HEK293T (cell line): ENCODE data around the gene LONP2.

Experiments used
- CTCF ChIA-PET: fragments of 350-600 bp; formaldehyde crosslinking; extraction: SDS; loops from one replicate; lab custom pipeline; 2021; ENCODE audit warnings: antibody characterized with exemption, inconsistent platforms; lab: Yijun Ruan, JAX
- POLR2A ChIA-PET: fragments of 350-600 bp; formaldehyde crosslinking; extraction: SDS; loops from one replicate; lab custom pipeline; 2020; ENCODE audit warnings: antibody characterized with exemption, inconsistent platforms; lab: Yijun Ruan, JAX
- DNase-seq: peaks from one replicate; pipeline ENCODE4 v3.0.0; 2012; ENCODE audit warnings: mixed read lengths; ENCODE audit errors: extremely low spot score
- ARNT ChIP-seq: fragments of 450-650 bp; IDR thresholded peaks from 2 replicates; pipeline ENCODE4 v1.6.1; 2017; ENCODE audit warnings: mild to moderate bottlenecking
- BHLHE40 ChIP-seq: fragments of 450-650 bp; IDR thresholded peaks from 2 replicates; pipeline ENCODE4 v1.6.1; 2016; ENCODE audit warnings: mild to moderate bottlenecking, moderate library complexity, borderline replicate concordance
- CTBP1 ChIP-seq: fragments of 450-650 bp; IDR thresholded peaks from 2 replicates; pipeline ENCODE4 v1.6.1; 2016; ENCODE audit warnings: borderline replicate concordance
- ELF4 ChIP-seq: fragments of 450-650 bp; IDR thresholded peaks from 2 replicates; pipeline ENCODE4 v1.6.1; 2017; ENCODE audit warnings: antibody characterized with exemption
- FOXA1 ChIP-seq: fragments of 450-650 bp; IDR thresholded peaks from 2 replicates; pipeline ENCODE4 v1.6.1; 2016; ENCODE audit warnings: mild to moderate bottlenecking
- FOXK2 ChIP-seq: fragments of 450-650 bp; IDR thresholded peaks from 2 replicates; pipeline ENCODE4 v1.6.1; 2016; ENCODE audit warnings: mild to moderate bottlenecking
- FOXM1 ChIP-seq: fragments of 450-650 bp; IDR thresholded peaks from 2 replicates; pipeline ENCODE4 v1.6.1; 2017; ENCODE audit warnings: mild to moderate bottlenecking, borderline replicate concordance
- HDGF ChIP-seq: fragments of 450-650 bp; IDR thresholded peaks from 2 replicates; pipeline ENCODE4 v1.6.1; 2017; ENCODE audit warnings: antibody characterized with exemption, borderline replicate concordance
- L3MBTL2 ChIP-seq: fragments of 450-650 bp; conservative IDR thresholded peaks from 2 replicates; pipeline ENCODE4 v1.6.1; 2016; ENCODE audit warnings: mild to moderate bottlenecking
- LEF1 ChIP-seq: fragments of 450-650 bp; IDR thresholded peaks from 2 replicates; pipeline ENCODE4 v1.6.1; 2017; ENCODE audit warnings: mild to moderate bottlenecking, borderline replicate concordance
- NFRKB ChIP-seq: fragments of 450-650 bp; IDR thresholded peaks from 2 replicates; pipeline ENCODE4 v1.6.1; 2016; ENCODE audit warnings: mild to moderate bottlenecking, moderate library complexity
- SP1 ChIP-seq: fragments of 450-650 bp; IDR thresholded peaks from 2 replicates; pipeline ENCODE4 v1.6.1; 2017
- SUZ12 ChIP-seq: fragments of 450-650 bp; IDR thresholded peaks from 2 replicates; pipeline ENCODE4 v1.6.1; 2016; ENCODE audit warnings: mild to moderate bottlenecking
- TARDBP ChIP-seq: fragments of 450-650 bp; IDR thresholded peaks from 2 replicates; pipeline ENCODE4 v1.6.1; 2016
- ZNF384 ChIP-seq: fragments of 450-650 bp; IDR thresholded peaks from 2 replicates; pipeline ENCODE4 v1.6.1; 2016
- TF ChIP-seq, protein P1 (sequence below): fragments of 450-650 bp; IDR thresholded peaks from 2 replicates; pipeline ENCODE4 v1.6.1; 2016

The LONP2 gene

DNA sequence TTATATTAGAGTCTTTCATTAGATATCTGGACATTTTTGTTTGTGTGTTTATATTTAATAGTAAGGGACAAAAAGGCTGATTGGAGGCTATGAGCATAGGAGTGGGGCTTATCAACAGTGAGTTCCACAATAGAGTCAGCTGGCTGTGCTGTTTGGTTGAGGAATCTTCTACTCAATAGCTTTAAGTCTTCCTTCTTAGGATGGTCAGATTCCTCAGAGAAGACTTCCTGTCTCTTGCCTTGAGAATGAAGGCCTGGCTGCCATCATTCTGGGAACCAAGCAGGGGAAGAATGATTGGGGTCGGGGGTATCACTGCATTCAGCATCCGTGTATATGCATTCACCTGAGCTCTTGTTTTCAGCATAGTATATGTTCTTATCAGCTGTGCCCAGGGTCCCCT lies 35.1 kb downstream of the LONP2 start:
- POLR2A ChIA-PET: no interaction called here
- CTCF ChIA-PET: no interaction called here
- DNase-seq: peak; percentile 6
- TF ChIP-seq SP1 (no peak), BHLHE40 (no peak), FOXM1 (no peak), NFRKB (no peak), LEF1 (no peak), SUZ12 (no peak), HDGF (no peak), L3MBTL2 (no peak), FOXK2 (no peak), FOXA1 (no peak), ELF4 (no peak), TARDBP (no peak), ARNT (no peak), ZNF384 (no peak), CTBP1 (no peak)
- TF ChIP-seq, protein P1, sequence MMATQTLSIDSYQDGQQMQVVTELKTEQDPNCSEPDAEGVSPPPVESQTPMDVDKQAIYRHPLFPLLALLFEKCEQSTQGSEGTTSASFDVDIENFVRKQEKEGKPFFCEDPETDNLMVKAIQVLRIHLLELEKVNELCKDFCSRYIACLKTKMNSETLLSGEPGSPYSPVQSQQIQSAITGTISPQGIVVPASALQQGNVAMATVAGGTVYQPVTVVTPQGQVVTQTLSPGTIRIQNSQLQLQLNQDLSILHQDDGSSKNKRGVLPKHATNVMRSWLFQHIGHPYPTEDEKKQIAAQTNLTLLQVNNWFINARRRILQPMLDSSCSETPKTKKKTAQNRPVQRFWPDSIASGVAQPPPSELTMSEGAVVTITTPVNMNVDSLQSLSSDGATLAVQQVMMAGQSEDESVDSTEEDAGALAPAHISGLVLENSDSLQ: no peak

DNA sequence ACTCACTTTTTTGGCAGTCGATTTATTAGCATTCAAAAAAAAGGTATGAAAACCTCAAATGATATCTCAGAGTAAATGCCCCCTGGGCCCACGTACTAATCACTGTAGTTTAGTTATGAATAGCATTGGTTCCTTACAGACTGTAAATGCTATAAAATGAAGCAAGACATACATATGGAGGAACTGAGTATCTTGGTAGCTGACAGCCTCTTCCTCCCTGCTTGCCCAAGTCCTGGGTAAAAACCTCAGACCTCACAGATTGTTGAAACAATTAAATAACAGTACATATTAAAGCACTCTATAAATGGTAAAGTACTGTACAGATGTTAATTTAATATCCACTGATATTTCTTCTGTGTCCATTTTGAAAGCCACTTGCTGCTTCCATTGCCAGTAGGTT lies 36.4 kb downstream of the LONP2 start:
- no peak for DNase-seq
- ChIA-PET CTCF (interaction anchor here (0.6 kb wide), 1 partner anchor 22 kb away, joined by 3 read pairs; no protein-coding TSS in a partner anchor), POLR2A (no interaction called here)
- no peak for TF ChIP-seq ARNT
- no peak for TF ChIP-seq ELF4
- TF ChIP-seq CTBP1: no peak
- no peak for TF ChIP-seq BHLHE40
- TF ChIP-seq FOXA1: no peak
- no peak for TF ChIP-seq NFRKB
- no peak for TF ChIP-seq LEF1
- TF ChIP-seq TARDBP: no peak
- TF ChIP-seq HDGF: no peak
- TF ChIP-seq FOXM1: no peak
- TF ChIP-seq, protein P1: no peak
- TF ChIP-seq SP1: no peak
- no peak for TF ChIP-seq L3MBTL2
- no peak for TF ChIP-seq ZNF384

DNA sequence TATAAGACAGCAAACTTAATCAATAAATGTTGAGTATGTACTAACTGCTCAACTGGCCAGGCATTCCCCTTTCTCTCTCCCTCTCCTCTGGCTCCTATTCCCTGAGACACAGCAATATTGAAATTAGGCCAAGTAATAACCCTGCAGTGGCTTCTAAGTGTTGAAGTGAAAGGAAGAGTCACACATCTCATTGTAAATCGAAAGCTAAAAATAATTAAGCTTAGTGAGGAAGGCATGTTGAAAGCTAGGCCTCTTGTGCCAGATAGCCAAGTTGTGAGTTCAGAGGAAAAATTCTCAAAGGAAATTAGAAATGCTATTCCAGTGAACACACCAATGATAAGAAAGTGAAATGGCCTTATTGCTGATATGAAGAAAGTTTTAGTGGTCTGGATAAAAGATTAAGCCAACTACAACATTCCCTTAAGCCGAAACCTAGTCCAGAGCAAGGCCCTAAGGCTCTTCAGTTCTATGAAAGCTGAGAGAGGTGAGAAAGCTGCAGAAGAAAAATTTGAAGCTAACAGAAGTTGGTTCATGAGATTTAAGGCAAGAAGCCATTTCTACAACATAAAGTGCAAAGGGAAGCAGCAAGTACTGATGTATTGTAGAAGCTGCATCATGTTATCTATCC lies 38.6 kb downstream of the LONP2 start:
- DNase-seq: no peak
- CTCF ChIA-PET: no interaction called here
- POLR2A ChIA-PET: no interaction called here
- TF ChIP-seq SUZ12 (no peak), ZNF384 (no peak), TARDBP (no peak), HDGF (no peak), FOXA1 (no peak), L3MBTL2 (no peak), LEF1 (no peak), CTBP1 (no peak), FOXM1 (no peak), ARNT (no peak)
- TF ChIP-seq, protein P1: no peak

DNA sequence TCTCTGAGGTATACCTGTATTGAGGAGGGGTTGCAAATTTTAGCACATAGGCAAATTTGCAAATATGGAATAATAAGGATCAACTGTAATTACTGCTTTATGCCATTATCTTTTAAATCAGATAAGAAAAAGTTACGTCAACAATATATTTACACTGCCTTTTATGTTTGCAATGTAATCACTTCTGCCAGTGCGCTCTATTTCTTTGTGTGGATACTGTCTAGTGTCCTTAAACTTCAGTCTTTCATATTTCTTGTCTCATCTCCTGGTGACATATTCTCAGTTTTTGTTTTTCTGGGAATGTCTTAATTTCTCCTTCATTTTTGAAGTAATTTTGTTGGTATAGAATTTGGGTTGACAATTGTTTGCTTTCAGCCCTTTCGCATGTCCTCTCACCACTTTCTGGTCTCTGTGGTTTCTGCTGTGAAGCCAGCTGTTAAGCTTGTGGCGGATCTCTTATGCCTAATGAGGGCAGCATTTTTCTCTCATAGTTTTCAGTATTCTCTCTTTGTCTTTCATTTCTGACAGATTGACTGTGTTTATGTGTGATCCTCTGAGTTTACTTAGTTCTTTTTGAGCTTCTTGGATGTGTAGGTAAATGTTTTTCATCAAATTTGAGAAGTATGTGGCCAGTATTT lies 40.8 kb downstream of the LONP2 start:
- DNase-seq: no peak
- TF ChIP-seq HDGF (no peak), BHLHE40 (no peak), LEF1 (no peak), FOXA1 (no peak), L3MBTL2 (no peak), TARDBP (no peak), NFRKB (no peak), ARNT (no peak), ZNF384 (no peak), FOXK2 (no peak), CTBP1 (no peak)
- TF ChIP-seq, protein P1: no peak
- ChIA-PET CTCF (no interaction called here), POLR2A (no interaction called here)

DNA sequence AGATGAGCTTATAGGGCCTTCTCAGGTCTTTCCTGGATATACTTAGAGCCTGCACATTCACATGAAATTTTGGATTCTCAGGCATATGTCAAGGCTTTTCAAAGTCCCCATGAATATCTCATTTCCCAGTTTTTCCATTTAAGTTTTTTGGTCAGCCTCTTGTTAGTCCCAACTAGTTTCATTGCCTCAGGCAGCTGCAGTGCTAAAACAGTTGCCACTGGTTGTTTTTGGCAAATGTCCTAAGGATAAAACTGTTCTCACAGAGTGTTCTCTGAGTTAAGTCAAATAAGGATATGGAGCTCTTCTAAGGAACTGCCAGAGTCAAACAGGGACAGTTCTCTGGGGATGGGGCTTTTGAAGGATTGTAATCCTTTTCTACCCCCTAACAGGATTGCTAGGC lies 43.1 kb downstream of the LONP2 start:
- DNase-seq: no peak
- TF ChIP-seq ZNF384 (no peak), LEF1 (no peak), CTBP1 (no peak), TARDBP (no peak)
- CTCF ChIA-PET: no interaction called here
- POLR2A ChIA-PET: no interaction called here
